Left lung (tissue), 10 donors: ENCODE results near the gene DNAH1. TPM values are rescaled to one million over a fixed set of nuclear protein-coding genes. Genes with fewer than 3 reads are reported as not detected.

ENCODE experiments used
- ATAC-seq: fragments of 200-7000 bp; cut with Tn5 transposase; one replicate; pipeline ENCODE4 v1.9.1; 2020; ENCODE audit warnings: moderate library complexity
- DNase-seq, 4 donors: peaks; one replicate each; pipeline ENCODE4 v3.0.0-alpha.2; 2013 to 2020
- H3K27ac ChIP-seq, 2 donors: fragments of 200-600 bp; sonication (generic) in 1 of 2; one replicate each; pipeline versions ENCODE4 v1.5.0 to v1.8.0; 2020 to 2021
- H3K27me3 ChIP-seq, 2 donors: fragments of 200-600 bp; sonication (generic) in 1 of 2; one replicate each; pipeline versions ENCODE4 v1.5.0 to v1.8.0; 2020 to 2021
- H3K36me3 ChIP-seq, 2 donors: fragments of 200-600 bp; sonication (generic) in 1 of 2; one replicate each; pipeline versions ENCODE4 v1.5.0 to v1.8.0; 2020 to 2021
- H3K4me1 ChIP-seq, 2 donors: fragments of 200-600 bp; one replicate each; pipeline ENCODE4 v1.8.0; 2021
- H3K4me3 ChIP-seq, 2 donors: fragments of 200-600 bp; sonication (generic) in 1 of 2; one replicate each; pipeline versions ENCODE4 v1.5.0 to v1.8.0; 2020 to 2021; ENCODE audit warnings: mild to moderate bottlenecking in 1 of 2
- H3K9me3 ChIP-seq, 2 donors: fragments of 200-600 bp; sonication (generic) in 1 of 2; one replicate each; pipeline versions ENCODE4 v1.5.0 to v1.8.0; 2020 to 2021
- CTCF ChIP-seq, 2 donors: fragments of 200-600 bp; sonication (generic) in 1 of 2; IDR thresholded peaks; one replicate each; pipeline versions ENCODE4 v1.5.0 to v1.8.0; 2021; ENCODE audit warnings: antibody characterized with exemption in 2 of 2
- intact Hi-C, 2 donors: fragments of 100-400 bp; cut with DNase I; formaldehyde crosslinking; loops; one replicate each; pipeline versions ENCODE4 v1.11.2 to v1.14.2; 2022
- polyA plus RNA-seq, 6 donors: library from polyadenylated mRNA; unstranded; fragments of 120-200 nt; gene quantifications; one replicate each; pipeline ENCODE4 v1.2.1, GENCODE V29; 2013; ENCODE audit not compliant: insufficient read length in 6 of 6
- total RNA-seq, 2 donors: library from RNA; stranded (reverse); fragmentation: NEBNext Ultra II Directional; extraction: Animal tissue kit (Norgen Biotek cat#: 25700); gene quantifications; one replicate each; pipeline ENCODE4 v1.2.1, GENCODE V29; 2021
- donor health status: DM: no; HTN: yes; CAD: no.
- donor health status: DM: no; HTN: no; CAD: no.

Gene DNAH1
- total and polyA plus RNA-seq, 8 donors = 6.5 to 14.0 (median 9.9) TPM

GRCh38 chr3:52397676-52398399 lies 81.7 kb downstream of the DNAH1 start:
- H3K27ac ChIP-seq = no peak overlapping the region
- no peak overlapping the region for H3K4me3 ChIP-seq
- intact Hi-C loops = no loop called here
- peaks cover 0 to 64% of the 10 kb centered on the region in 2 donors for H3K36me3 ChIP-seq
- TF ChIP-seq CTCF (IDR thresholded peaks at IDR 0.05) = no peak
- H3K27me3 ChIP-seq = no peaks in the 10 kb centered on the region
- H3K9me3 ChIP-seq = no peaks in the 10 kb centered on the region
- no peaks in the 10 kb centered on the region for H3K4me1 ChIP-seq
- ATAC-seq (no peak), DNase-seq (peak in 1 of 4 donors; percentile 53)

- no peak for TF ChIP-seq CTCF (IDR thresholded peaks at IDR 0.05)
- DNase-seq (no peak), ATAC-seq (no peak)
- no peak overlapping the region for H3K27ac ChIP-seq
- H3K27me3 ChIP-seq = no peaks in the 10 kb centered on the region
- intact Hi-C loops = no loop called here
- H3K4me3 ChIP-seq = no peak overlapping the region
- H3K36me3 ChIP-seq = peaks cover 0 to 64% of the 10 kb centered on the region in 2 donors
- H3K9me3 ChIP-seq = no peaks in the 10 kb centered on the region
- H3K4me1 ChIP-seq = no peaks in the 10 kb centered on the region
Measured at GRCh38 chr3:52398670-52399081, 82.6 kb downstream of the DNAH1 start.

GRCh38 chr3:52399131-52399530 lies 83.0 kb downstream of the DNAH1 start:
- ATAC-seq (no peak), DNase-seq (no peak)
- no peak for TF ChIP-seq CTCF (IDR thresholded peaks at IDR 0.05)
- H3K9me3 ChIP-seq = no peaks in the 10 kb centered on the region
- H3K27me3 ChIP-seq = no peaks in the 10 kb centered on the region
- H3K27ac ChIP-seq = no peak overlapping the region
- peaks cover 0 to 64% of the 10 kb centered on the region in 2 donors for H3K36me3 ChIP-seq
- no peaks in the 10 kb centered on the region for H3K4me1 ChIP-seq
- intact Hi-C loops = no loop called here
- H3K4me3 ChIP-seq = no peak overlapping the region

- no peaks in the 10 kb centered on the region for H3K9me3 ChIP-seq
- intact Hi-C loops = no loop called here
- no peak overlapping the region for H3K4me3 ChIP-seq
- no peak for TF ChIP-seq CTCF (IDR thresholded peaks at IDR 0.05)
- H3K27me3 ChIP-seq = no peaks in the 10 kb centered on the region
- no peak overlapping the region for H3K27ac ChIP-seq
- ATAC-seq (no peak), DNase-seq (no peak)
- no peaks in the 10 kb centered on the region for H3K4me1 ChIP-seq
- peaks cover 0 to 64% of the 10 kb centered on the region in 2 donors for H3K36me3 ChIP-seq
Measured at GRCh38 chr3:52399593-52399992, 83.5 kb downstream of the DNAH1 start.

GRCh38 chr3:52400275-52400793 lies 84.2 kb downstream of the DNAH1 start:
- H3K27me3 ChIP-seq = no peaks in the 10 kb centered on the region
- peaks cover 0 to 70% of the 10 kb centered on the region in 2 donors for H3K36me3 ChIP-seq
- no peaks in the 10 kb centered on the region for H3K4me1 ChIP-seq
- no peak overlapping the region for H3K27ac ChIP-seq
- ATAC-seq = no peak
- no peak for TF ChIP-seq CTCF (IDR thresholded peaks at IDR 0.05)
- H3K9me3 ChIP-seq = no peaks in the 10 kb centered on the region
- H3K4me3 ChIP-seq = no peak overlapping the region
- intact Hi-C loops = no loop called here
- DNase-seq = no peak
